Measurements from ENCODE around the gene ATP5F1B.

DNA sequence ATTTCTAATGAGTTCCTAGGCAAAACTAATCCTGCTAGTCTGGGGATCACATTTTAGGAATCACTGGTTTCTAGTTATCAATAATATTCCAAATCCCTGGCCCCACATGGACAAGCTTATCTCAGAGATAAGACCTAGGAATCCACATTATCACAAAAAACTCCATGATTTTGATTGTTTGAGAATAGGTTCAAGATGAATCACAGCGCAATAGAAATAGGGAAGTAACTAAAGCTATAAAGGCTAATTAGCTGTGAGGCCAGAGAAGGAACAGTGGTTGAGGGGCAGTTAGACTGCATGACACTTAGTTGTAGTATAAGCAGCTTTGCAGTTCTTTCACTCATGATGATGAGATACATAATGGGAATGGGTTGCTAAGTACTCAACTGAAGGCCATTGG lies 13.1 kb upstream of the ATP5F1B start:
- no peak for TF ChIP-seq POLR2A (IDR thresholded peaks at IDR 0.05)
- TF ChIP-seq, protein P1, sequence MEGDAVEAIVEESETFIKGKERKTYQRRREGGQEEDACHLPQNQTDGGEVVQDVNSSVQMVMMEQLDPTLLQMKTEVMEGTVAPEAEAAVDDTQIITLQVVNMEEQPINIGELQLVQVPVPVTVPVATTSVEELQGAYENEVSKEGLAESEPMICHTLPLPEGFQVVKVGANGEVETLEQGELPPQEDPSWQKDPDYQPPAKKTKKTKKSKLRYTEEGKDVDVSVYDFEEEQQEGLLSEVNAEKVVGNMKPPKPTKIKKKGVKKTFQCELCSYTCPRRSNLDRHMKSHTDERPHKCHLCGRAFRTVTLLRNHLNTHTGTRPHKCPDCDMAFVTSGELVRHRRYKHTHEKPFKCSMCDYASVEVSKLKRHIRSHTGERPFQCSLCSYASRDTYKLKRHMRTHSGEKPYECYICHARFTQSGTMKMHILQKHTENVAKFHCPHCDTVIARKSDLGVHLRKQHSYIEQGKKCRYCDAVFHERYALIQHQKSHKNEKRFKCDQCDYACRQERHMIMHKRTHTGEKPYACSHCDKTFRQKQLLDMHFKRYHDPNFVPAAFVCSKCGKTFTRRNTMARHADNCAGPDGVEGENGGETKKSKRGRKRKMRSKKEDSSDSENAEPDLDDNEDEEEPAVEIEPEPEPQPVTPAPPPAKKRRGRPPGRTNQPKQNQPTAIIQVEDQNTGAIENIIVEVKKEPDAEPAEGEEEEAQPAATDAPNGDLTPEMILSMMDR (IDR thresholded peaks at IDR 0.05): no peak

Data from vagina (tissue), 2 donors.